ENCODE measurements around the gene LMF2.

GRCh38 chr22:50526834-50527801 is 19.6 kb upstream of the LMF2 start:
- TF ChIP-seq, protein P1, sequence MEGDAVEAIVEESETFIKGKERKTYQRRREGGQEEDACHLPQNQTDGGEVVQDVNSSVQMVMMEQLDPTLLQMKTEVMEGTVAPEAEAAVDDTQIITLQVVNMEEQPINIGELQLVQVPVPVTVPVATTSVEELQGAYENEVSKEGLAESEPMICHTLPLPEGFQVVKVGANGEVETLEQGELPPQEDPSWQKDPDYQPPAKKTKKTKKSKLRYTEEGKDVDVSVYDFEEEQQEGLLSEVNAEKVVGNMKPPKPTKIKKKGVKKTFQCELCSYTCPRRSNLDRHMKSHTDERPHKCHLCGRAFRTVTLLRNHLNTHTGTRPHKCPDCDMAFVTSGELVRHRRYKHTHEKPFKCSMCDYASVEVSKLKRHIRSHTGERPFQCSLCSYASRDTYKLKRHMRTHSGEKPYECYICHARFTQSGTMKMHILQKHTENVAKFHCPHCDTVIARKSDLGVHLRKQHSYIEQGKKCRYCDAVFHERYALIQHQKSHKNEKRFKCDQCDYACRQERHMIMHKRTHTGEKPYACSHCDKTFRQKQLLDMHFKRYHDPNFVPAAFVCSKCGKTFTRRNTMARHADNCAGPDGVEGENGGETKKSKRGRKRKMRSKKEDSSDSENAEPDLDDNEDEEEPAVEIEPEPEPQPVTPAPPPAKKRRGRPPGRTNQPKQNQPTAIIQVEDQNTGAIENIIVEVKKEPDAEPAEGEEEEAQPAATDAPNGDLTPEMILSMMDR (IDR thresholded peaks at IDR 0.05; ENCODE audit: insufficient read depth, low read length, poor library complexity, severe bottlenecking), result no peak
- no peak for TF ChIP-seq EZH2phosphoT487 (conservative IDR thresholded peaks at IDR 0.05; ENCODE audit: low read length)
